HEK293 (cell line): Measurements from ENCODE around the gene L3MBTL3.

Experiments used
- CTCF ChIA-PET: fragments of 350-600 bp; formaldehyde crosslinking; extraction: SDS; loops from one replicate; lab custom pipeline; 2021; ENCODE audit warnings: antibody characterized with exemption; lab: Yijun Ruan, JAX
- POLR2A ChIA-PET: fragments of 300-600 bp; formaldehyde crosslinking; extraction: SDS; loops from one replicate; lab custom pipeline; 2020; ENCODE audit warnings: antibody characterized with exemption, inconsistent platforms; lab: Yijun Ruan, JAX
- H3K27ac ChIP-seq: fragments of 200-500 bp; sonication (Bioruptor generic); 2 replicates; pipeline ENCODE4 v1.5.1; 2014; ENCODE audit warnings: low read depth, low read length, control low read depth, inconsistent platforms; ENCODE audit errors: extremely low read depth
- H3K36me3 ChIP-seq, 2 experiments: fragments of 200-500 bp in 1 of 2; sonication (Bioruptor generic) in 1 of 2; 1 replicate in 1 of 2; 2 replicates in 1 of 2; pipeline ENCODE4 v1.5.1; 2014 to 2017; ENCODE audit warnings: inconsistent platforms in 2 of 2, low read length in 2 of 2; ENCODE audit not compliant: control insufficient read depth in 2 of 2, insufficient read depth in 1 of 2
- H3K4me1 ChIP-seq: fragments of 200-500 bp; sonication (Bioruptor generic); 2 replicates; pipeline ENCODE4 v1.5.1; 2014; ENCODE audit warnings: mild to moderate bottlenecking, low read length, inconsistent platforms; ENCODE audit not compliant: control insufficient read depth, insufficient read depth
- H3K4me3 ChIP-seq: 2 replicates; pipeline ENCODE4 v1.5.1; 2011; ENCODE audit warnings: low read depth, mild to moderate bottlenecking, control low read depth, low read length, moderate library complexity
- H3K9me3 ChIP-seq: fragments of 200-500 bp; sonication (Bioruptor generic); 2 replicates; pipeline ENCODE4 v1.5.1; 2014; ENCODE audit warnings: low read depth, low read length, inconsistent platforms; ENCODE audit not compliant: control insufficient read depth, insufficient read depth
- BCL11B ChIP-seq: fragments of 450-650 bp; formaldehyde crosslinking; IDR thresholded peaks from 2 replicates; pipeline ENCODE4 v1.5.1; 2016; ENCODE audit warnings: low read depth, missing biosample characterization, missing genetic modification characterization
- GFI1B ChIP-seq: fragments of 450-650 bp; formaldehyde crosslinking; IDR thresholded peaks from 2 replicates; pipeline ENCODE4 v1.5.1; 2016; ENCODE audit warnings: missing biosample characterization, missing genetic modification characterization
- GLI2 ChIP-seq: fragments of 450-650 bp; formaldehyde crosslinking; IDR thresholded peaks from 2 replicates; pipeline ENCODE4; 2017; ENCODE audit warnings: missing biosample characterization, missing genetic modification characterization, low read depth, borderline replicate concordance
- KLF1 ChIP-seq: fragments of 450-650 bp; formaldehyde crosslinking; IDR thresholded peaks from 2 replicates; pipeline ENCODE4 v1.5.1; 2016; ENCODE audit warnings: missing biosample characterization, missing genetic modification characterization
- MEIS1 ChIP-seq: sonication (generic); formaldehyde crosslinking; IDR thresholded peaks from 2 replicates; pipeline ENCODE4 v1.8.1; 2022; ENCODE audit warnings: missing genetic modification reagents, mild to moderate bottlenecking, borderline replicate concordance
- SP3 ChIP-seq: fragments of 450-650 bp; formaldehyde crosslinking; IDR thresholded peaks from 2 replicates; pipeline ENCODE4 v1.5.1; 2016; ENCODE audit warnings: missing biosample characterization, missing genetic modification characterization
- ZBTB21 ChIP-seq: fragments of 450-650 bp; formaldehyde crosslinking; IDR thresholded peaks from 2 replicates; pipeline ENCODE4 v1.5.1; 2017; ENCODE audit warnings: missing biosample characterization, missing genetic modification characterization
- ZBTB48 ChIP-seq: fragments of 450-650 bp; formaldehyde crosslinking; IDR thresholded peaks from 2 replicates; pipeline ENCODE4 v1.5.1; 2016; ENCODE audit warnings: missing biosample characterization, missing genetic modification characterization
- ZFHX2 ChIP-seq: fragments of 450-650 bp; formaldehyde crosslinking; conservative IDR thresholded peaks from 2 replicates; pipeline ENCODE4 v1.5.1; 2016; ENCODE audit warnings: missing biosample characterization, missing genetic modification characterization
- ZNF140 ChIP-seq: fragments of 450-650 bp; formaldehyde crosslinking; IDR thresholded peaks from 2 replicates; pipeline ENCODE4 v1.5.1; 2016; ENCODE audit warnings: missing biosample characterization, missing genetic modification characterization
- ZNF148 ChIP-seq: fragments of 450-650 bp; formaldehyde crosslinking; IDR thresholded peaks from 2 replicates; pipeline ENCODE4 v1.5.0; 2017; ENCODE audit warnings: missing biosample characterization, missing genetic modification characterization, borderline replicate concordance
- ZNF18 ChIP-seq: fragments of 450-650 bp; formaldehyde crosslinking; IDR thresholded peaks from 2 replicates; pipeline ENCODE4 v1.5.1; 2016; ENCODE audit warnings: missing biosample characterization, missing genetic modification characterization
- ZNF302 ChIP-seq: fragments of 450-650 bp; formaldehyde crosslinking; IDR thresholded peaks from 2 replicates; pipeline ENCODE4 v1.5.1; 2016; ENCODE audit warnings: missing biosample characterization, missing genetic modification characterization, low read depth
- ZNF514 ChIP-seq: fragments of 450-650 bp; formaldehyde crosslinking; IDR thresholded peaks from 2 replicates; pipeline ENCODE4 v1.5.1; 2016; ENCODE audit warnings: missing biosample characterization, missing genetic modification characterization
- ZNF621 ChIP-seq: fragments of 450-650 bp; formaldehyde crosslinking; IDR thresholded peaks from 2 replicates; pipeline ENCODE4 v1.5.1; 2017; ENCODE audit warnings: missing biosample characterization, missing genetic modification characterization
- ZNF76 ChIP-seq: fragments of 450-650 bp; formaldehyde crosslinking; IDR thresholded peaks from 2 replicates; pipeline ENCODE4; 2016; ENCODE audit warnings: low read depth, missing biosample characterization, missing genetic modification characterization, borderline replicate concordance
- ZNF837 ChIP-seq: fragments of 450-650 bp; formaldehyde crosslinking; IDR thresholded peaks from 2 replicates; pipeline ENCODE4 v1.5.1; 2016; ENCODE audit warnings: missing biosample characterization, missing genetic modification characterization
- ZSCAN16 ChIP-seq: fragments of 450-650 bp; formaldehyde crosslinking; IDR thresholded peaks from 2 replicates; pipeline ENCODE4 v1.5.1; 2016; ENCODE audit warnings: missing biosample characterization, missing genetic modification characterization
- TF ChIP-seq, protein P1 (sequence below): fragments of 450-650 bp; formaldehyde crosslinking; IDR thresholded peaks from 2 replicates; pipeline ENCODE4 v1.5.1; 2016; ENCODE audit warnings: missing biosample characterization, missing genetic modification characterization
- TF ChIP-seq, protein P2 (sequence below): fragments of 450-650 bp; formaldehyde crosslinking; IDR thresholded peaks from 2 replicates; pipeline ENCODE4 v1.5.1; 2016; ENCODE audit warnings: missing biosample characterization, missing genetic modification characterization
- TF ChIP-seq, protein P3 (sequence below): fragments of 450-650 bp; formaldehyde crosslinking; IDR thresholded peaks from 2 replicates; pipeline ENCODE4 v1.5.1; 2016; ENCODE audit warnings: missing biosample characterization, missing genetic modification characterization
- TF ChIP-seq, protein P4 (sequence below): fragments of 450-650 bp; formaldehyde crosslinking; IDR thresholded peaks from 2 replicates; pipeline ENCODE4 v1.5.1; 2017; ENCODE audit warnings: missing biosample characterization, missing genetic modification characterization

The L3MBTL3 gene

GRCh38 chr6:130041594-130041993, 23.2 kb downstream of the L3MBTL3 start (continued):
- TF ChIP-seq, protein P1, sequence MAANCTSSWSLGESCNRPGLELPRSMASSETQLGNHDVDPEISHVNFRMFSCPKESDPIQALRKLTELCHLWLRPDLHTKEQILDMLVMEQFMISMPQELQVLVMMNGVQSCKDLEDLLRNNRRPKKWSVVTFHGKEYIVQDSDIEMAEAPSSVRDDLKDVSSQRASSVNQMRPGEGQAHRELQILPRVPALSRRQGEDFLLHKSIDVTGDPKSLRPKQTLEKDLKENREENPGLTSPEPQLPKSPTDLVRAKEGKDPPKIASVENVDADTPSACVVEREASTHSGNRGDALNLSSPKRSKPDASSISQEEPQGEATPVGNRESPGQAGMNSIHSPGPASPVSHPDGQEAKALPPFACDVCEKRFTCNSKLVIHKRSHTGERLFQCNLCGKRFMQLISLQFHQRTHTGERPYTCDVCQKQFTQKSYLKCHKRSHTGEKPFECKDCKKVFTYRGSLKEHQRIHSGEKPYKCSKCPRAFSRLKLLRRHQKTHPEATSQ (tag by site-specific recombination), result no peak
- TF ChIP-seq GFI1B (tag by site-specific recombination), result no peak
- no peak for TF ChIP-seq ZSCAN16 (tag by site-specific recombination)
- TF ChIP-seq ZNF302, result no peak
- TF ChIP-seq GLI2 (tag by site-specific recombination), result no peak

- ChIA-PET CTCF (interaction anchor here (1.5 kb wide), 1 partner anchor 22 kb away, joined by 3 read pairs; no protein-coding TSS in a partner anchor), POLR2A (no interaction called here)
- peaks cover 0 to 6% of the 10 kb centered on the region in 2 experiments; a peak in 1 of 3 replicates for H3K36me3 ChIP-seq
- no peak overlapping the region for H3K27ac ChIP-seq
- no peaks in the 10 kb centered on the region for H3K4me1 ChIP-seq
- H3K9me3 ChIP-seq, result no peaks in the 10 kb centered on the region
- no peak overlapping the region for H3K4me3 ChIP-seq
- TF ChIP-seq BCL11B (tag by site-specific recombination) (no peak), SP3 (no peak), ZBTB48 (tag by site-specific recombination) (no peak), KLF1 (tag by site-specific recombination) (no peak), ZNF837 (tag by site-specific recombination) (no peak), ZBTB21 (no peak), ZNF140 (tag by site-specific recombination) (no peak), ZNF621 (tag by site-specific recombination) (no peak), ZNF76 (no peak), ZNF148 (no peak), ZFHX2 (tag by site-specific recombination) (no peak), ZNF514 (no peak), ZNF18 (tag by site-specific recombination) (no peak), MEIS1 (CRISPR knock-in tag) (no peak)
- TF ChIP-seq, protein P2, sequence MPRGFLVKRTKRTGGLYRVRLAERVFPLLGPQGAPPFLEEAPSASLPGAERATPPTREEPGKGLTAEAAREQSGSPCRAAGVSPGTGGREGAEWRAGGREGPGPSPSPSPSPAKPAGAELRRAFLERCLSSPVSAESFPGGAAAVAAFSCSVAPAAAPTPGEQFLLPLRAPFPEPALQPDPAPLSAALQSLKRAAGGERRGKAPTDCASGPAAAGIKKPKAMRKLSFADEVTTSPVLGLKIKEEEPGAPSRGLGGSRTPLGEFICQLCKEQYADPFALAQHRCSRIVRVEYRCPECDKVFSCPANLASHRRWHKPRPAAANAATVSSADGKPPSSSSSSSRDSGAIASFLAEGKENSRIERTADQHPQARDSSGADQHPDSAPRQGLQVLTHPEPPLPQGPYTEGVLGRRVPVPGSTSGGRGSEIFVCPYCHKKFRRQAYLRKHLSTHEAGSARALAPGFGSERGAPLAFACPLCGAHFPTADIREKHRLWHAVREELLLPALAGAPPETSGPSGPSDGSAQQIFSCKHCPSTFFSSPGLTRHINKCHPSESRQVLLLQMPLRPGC (tag by site-specific recombination), result no peak
- TF ChIP-seq, protein P3, sequence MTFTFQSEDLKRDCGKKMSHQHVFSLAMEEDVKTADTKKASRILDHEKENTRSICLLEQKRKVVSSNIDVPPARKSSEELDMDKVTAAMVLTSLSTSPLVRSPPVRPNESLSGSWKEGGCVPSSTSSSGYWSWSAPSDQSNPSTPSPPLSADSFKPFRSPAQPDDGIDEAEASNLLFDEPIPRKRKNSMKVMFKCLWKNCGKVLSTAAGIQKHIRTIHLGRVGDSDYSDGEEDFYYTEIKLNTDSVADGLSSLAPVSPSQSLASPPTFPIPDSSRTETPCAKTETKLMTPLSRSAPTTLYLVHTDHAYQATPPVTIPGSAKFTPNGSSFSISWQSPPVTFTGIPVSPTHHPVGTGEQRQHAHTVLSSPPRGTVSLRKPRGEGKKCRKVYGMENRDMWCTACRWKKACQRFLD (tag by site-specific recombination), result no peak
- TF ChIP-seq, protein P4, sequence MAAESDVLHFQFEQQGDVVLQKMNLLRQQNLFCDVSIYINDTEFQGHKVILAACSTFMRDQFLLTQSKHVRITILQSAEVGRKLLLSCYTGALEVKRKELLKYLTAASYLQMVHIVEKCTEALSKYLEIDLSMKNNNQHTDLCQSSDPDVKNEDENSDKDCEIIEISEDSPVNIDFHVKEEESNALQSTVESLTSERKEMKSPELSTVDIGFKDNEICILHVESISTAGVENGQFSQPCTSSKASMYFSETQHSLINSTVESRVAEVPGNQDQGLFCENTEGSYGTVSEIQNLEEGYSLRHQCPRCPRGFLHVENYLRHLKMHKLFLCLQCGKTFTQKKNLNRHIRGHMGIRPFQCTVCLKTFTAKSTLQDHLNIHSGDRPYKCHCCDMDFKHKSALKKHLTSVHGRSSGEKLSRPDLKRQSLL (tag by site-specific recombination), result no peak
Measured at GRCh38 chr6:130043344-130043743, 25.0 kb downstream of the L3MBTL3 start.
